ENCODE results near the gene IDS.

IDS gene

GRCh38 chrX:149540131-149540620 is 35.1 kb upstream of the IDS start:
- TF ChIP-seq REST (IDR thresholded peaks at IDR 0.05; ENCODE audit: low read depth) (no peak), TCF12 (IDR thresholded peaks at IDR 0.05; ENCODE audit: low read depth) (no peak), CREB1 (IDR thresholded peaks at IDR 0.05; ENCODE audit: low read depth) (no peak), ZBTB7A (IDR thresholded peaks at IDR 0.05; ENCODE audit: low read depth) (no peak), NFIC (IDR thresholded peaks at IDR 0.05) (no peak), MAX (IDR thresholded peaks at IDR 0.05) (no peak), TAF1 (IDR thresholded peaks at IDR 0.05; ENCODE audit: low read depth) (no peak), EGR1 (IDR thresholded peaks at IDR 0.05) (no peak), USF1 (IDR thresholded peaks at IDR 0.05) (no peak), YY1 (IDR thresholded peaks at IDR 0.05; ENCODE audit: low read depth) (no peak), FOXM1 (IDR thresholded peaks at IDR 0.05; ENCODE audit: borderline replicate concordance, low read depth) (no peak), CEBPB (IDR thresholded peaks at IDR 0.05) (no peak), EP300 (IDR thresholded peaks at IDR 0.05; ENCODE audit: borderline replicate concordance) (no peak), RAD21 (IDR thresholded peaks at IDR 0.05; ENCODE audit: low read depth) (no peak), TEAD4 (IDR thresholded peaks at IDR 0.05) (no peak)

- no peak for TF ChIP-seq REST (IDR thresholded peaks at IDR 0.05; ENCODE audit: low read depth)
- no peak for TF ChIP-seq CEBPB (IDR thresholded peaks at IDR 0.05)
- no peak for TF ChIP-seq MAX (IDR thresholded peaks at IDR 0.05)
- no peak for TF ChIP-seq FOXM1 (IDR thresholded peaks at IDR 0.05; ENCODE audit: borderline replicate concordance, low read depth)
- no peak for TF ChIP-seq EP300 (IDR thresholded peaks at IDR 0.05; ENCODE audit: borderline replicate concordance)
- no peak for TF ChIP-seq USF1 (IDR thresholded peaks at IDR 0.05)
- TF ChIP-seq RAD21 (IDR thresholded peaks at IDR 0.05; ENCODE audit: low read depth) = no peak
- no peak for TF ChIP-seq TCF12 (IDR thresholded peaks at IDR 0.05; ENCODE audit: low read depth)
These were observed 34.4 kb upstream of the IDS start for GRCh38 chrX:149539283-149540130.

GRCh38 chrX:149531599-149531998 is 26.5 kb upstream of the IDS start:
- TF ChIP-seq TEAD4 (IDR thresholded peaks at IDR 0.05) (no peak), CREB1 (IDR thresholded peaks at IDR 0.05; ENCODE audit: low read depth) (no peak), ZBTB7A (IDR thresholded peaks at IDR 0.05; ENCODE audit: low read depth) (no peak), TAF1 (IDR thresholded peaks at IDR 0.05; ENCODE audit: low read depth) (no peak), YY1 (IDR thresholded peaks at IDR 0.05; ENCODE audit: low read depth) (no peak), USF1 (IDR thresholded peaks at IDR 0.05) (no peak), EP300 (IDR thresholded peaks at IDR 0.05; ENCODE audit: borderline replicate concordance) (no peak), FOXM1 (IDR thresholded peaks at IDR 0.05; ENCODE audit: borderline replicate concordance, low read depth) (no peak), EGR1 (IDR thresholded peaks at IDR 0.05) (no peak), CEBPB (IDR thresholded peaks at IDR 0.05) (no peak), MAX (IDR thresholded peaks at IDR 0.05) (no peak), NFIC (IDR thresholded peaks at IDR 0.05) (no peak), REST (IDR thresholded peaks at IDR 0.05; ENCODE audit: low read depth) (no peak), RAD21 (IDR thresholded peaks at IDR 0.05; ENCODE audit: low read depth) (no peak)

Measured in Ishikawa (cell line).